PFSK-1 (cell line): ENCODE measurements around the gene TTI1.

Source experiments
- FOXP2 ChIP-seq: optimal IDR thresholded peaks from 2 replicates; pipeline ENCODE3; 2011; ENCODE audit warnings: borderline replicate concordance, control low read depth, inconsistent platforms; ENCODE audit not compliant: insufficient read depth; ENCODE audit errors: extremely low read length, extremely low read depth
- POLR2AphosphoS5 ChIP-seq: IDR thresholded peaks from 2 replicates; pipeline ENCODE4 v1.6.1; 2012; ENCODE audit warnings: low read depth, mild to moderate bottlenecking, control low read depth, low read length, moderate library complexity
- SIN3A ChIP-seq: IDR thresholded peaks from 2 replicates; pipeline ENCODE4 v1.6.1; 2012; ENCODE audit warnings: mild to moderate bottlenecking, low read length, moderate library complexity, borderline replicate concordance; ENCODE audit not compliant: insufficient read depth
- TAF1 ChIP-seq: IDR thresholded peaks from 2 replicates; pipeline ENCODE4 v1.6.1; 2012; ENCODE audit warnings: low read length, control low read depth, borderline replicate concordance; ENCODE audit not compliant: insufficient read depth
- TF ChIP-seq, protein P1 (sequence below), 2 experiments: IDR thresholded peaks; 2 replicates each; pipeline versions ENCODE4 v1.6.1 to v1.8.0; 2011 to 2012; ENCODE audit warnings: low read depth in 2 of 2, low read length in 2 of 2, control low read depth in 1 of 2, inconsistent platforms in 1 of 2, mild to moderate bottlenecking in 1 of 2, moderate library complexity in 1 of 2; ENCODE audit not compliant: insufficient read depth in 1 of 2

The TTI1 gene

GRCh38 chr20:38005903-38006302, 27.4 kb downstream of the TTI1 start:
- TF ChIP-seq TAF1 (no peak), FOXP2 (no peak), POLR2AphosphoS5 (no peak), SIN3A (no peak)
- TF ChIP-seq, protein P1, sequence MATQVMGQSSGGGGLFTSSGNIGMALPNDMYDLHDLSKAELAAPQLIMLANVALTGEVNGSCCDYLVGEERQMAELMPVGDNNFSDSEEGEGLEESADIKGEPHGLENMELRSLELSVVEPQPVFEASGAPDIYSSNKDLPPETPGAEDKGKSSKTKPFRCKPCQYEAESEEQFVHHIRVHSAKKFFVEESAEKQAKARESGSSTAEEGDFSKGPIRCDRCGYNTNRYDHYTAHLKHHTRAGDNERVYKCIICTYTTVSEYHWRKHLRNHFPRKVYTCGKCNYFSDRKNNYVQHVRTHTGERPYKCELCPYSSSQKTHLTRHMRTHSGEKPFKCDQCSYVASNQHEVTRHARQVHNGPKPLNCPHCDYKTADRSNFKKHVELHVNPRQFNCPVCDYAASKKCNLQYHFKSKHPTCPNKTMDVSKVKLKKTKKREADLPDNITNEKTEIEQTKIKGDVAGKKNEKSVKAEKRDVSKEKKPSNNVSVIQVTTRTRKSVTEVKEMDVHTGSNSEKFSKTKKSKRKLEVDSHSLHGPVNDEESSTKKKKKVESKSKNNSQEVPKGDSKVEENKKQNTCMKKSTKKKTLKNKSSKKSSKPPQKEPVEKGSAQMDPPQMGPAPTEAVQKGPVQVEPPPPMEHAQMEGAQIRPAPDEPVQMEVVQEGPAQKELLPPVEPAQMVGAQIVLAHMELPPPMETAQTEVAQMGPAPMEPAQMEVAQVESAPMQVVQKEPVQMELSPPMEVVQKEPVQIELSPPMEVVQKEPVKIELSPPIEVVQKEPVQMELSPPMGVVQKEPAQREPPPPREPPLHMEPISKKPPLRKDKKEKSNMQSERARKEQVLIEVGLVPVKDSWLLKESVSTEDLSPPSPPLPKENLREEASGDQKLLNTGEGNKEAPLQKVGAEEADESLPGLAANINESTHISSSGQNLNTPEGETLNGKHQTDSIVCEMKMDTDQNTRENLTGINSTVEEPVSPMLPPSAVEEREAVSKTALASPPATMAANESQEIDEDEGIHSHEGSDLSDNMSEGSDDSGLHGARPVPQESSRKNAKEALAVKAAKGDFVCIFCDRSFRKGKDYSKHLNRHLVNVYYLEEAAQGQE (IDR thresholded peaks at IDR 0.05; ENCODE audit: insufficient read depth in 1 of 2, low read depth in 2 of 2, low read length in 2 of 2): no peak

DNA sequence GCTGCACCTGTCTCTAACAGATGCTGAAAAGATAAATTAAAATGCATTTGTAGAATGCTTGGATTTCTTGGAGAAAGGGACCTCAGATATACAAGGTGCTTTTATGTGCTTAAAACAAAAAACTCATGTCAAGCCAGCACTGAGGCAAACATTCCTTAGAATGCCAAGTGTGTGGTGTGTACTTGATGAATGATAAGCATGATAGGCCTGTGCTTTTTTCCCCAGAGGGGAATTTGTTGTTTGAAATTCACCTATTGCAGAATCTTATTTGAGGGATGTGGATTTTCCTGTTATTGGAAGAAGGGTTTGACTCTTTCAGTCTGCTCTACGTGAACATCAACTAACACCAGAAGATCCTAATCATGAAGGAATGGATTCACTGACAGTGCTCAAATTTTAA, 28.8 kb downstream of the TTI1 start:
- TF ChIP-seq SIN3A (no peak), TAF1 (no peak), FOXP2 (no peak), POLR2AphosphoS5 (no peak)
- TF ChIP-seq, protein P1 (IDR thresholded peaks at IDR 0.05; ENCODE audit: insufficient read depth in 1 of 2, low read depth in 2 of 2, low read length in 2 of 2): no peak

DNA sequence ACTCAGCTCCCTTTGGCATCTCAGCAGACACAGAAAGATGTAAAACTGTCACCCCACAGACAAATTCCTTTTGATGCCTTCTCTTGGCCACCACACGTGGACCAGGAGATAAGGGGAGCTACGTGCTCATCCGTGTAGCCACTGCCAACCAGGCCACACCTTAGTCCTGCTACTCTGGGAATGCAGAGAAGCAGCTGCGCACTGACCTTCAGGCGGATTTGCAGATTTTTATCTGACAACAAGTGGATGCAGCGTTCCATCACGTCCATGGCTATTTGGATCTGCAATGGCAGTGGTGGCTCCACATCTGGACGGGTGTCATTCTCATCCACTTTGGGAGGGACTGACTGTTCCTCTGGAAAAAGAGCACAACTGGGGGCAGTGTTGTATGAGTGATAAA, 30.8 kb downstream of the TTI1 start:
- TF ChIP-seq SIN3A (no peak), POLR2AphosphoS5 (no peak), FOXP2 (no peak), TAF1 (no peak)
- TF ChIP-seq, protein P1 (IDR thresholded peaks at IDR 0.05; ENCODE audit: insufficient read depth in 1 of 2, low read depth in 2 of 2, low read length in 2 of 2): no peak

- TF ChIP-seq FOXP2 (no peak), TAF1 (no peak), POLR2AphosphoS5 (no peak), SIN3A (no peak)
- TF ChIP-seq, protein P1 (IDR thresholded peaks at IDR 0.05; ENCODE audit: insufficient read depth in 1 of 2, low read depth in 2 of 2, low read length in 2 of 2): no peak
Observed at GRCh38 chr20:38001981-38002380, 31.3 kb downstream of the TTI1 start.

DNA sequence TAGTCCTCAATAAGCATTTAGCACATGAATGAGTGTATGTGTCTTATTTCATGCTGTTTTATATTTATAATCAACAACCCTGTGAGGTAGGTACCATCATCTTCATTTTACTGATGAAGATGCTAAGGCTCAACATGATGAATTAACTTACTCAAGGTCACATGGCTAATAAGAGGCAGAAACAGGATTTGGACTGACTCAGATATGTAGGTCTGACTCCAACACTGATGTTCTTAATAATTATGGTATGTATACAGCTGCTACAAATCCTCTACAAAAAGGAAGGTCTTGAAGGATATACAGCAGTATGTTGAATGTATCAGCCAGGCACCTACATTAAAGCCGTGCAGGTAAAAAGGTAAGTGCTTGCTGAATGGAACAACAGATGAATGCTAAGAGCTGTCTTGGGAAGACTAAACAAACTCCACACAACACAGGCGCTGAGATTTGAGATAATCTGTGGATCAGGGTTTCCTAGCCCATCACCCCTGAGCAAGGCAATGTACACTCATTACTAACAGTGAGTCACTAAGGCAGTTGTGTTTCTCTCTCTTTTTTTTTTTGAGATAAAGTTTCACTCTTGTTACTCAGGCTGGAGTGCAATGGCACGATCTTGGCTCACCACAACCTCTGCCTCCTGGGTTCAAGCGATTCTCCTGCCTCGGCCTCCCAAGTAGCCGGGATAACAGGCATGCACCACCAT, 31.9 kb downstream of the TTI1 start:
- no peak for TF ChIP-seq FOXP2
- no peak for TF ChIP-seq SIN3A
- no peak for TF ChIP-seq POLR2AphosphoS5
- TF ChIP-seq, protein P1 (IDR thresholded peaks at IDR 0.05; ENCODE audit: insufficient read depth in 1 of 2, low read depth in 2 of 2, low read length in 2 of 2): no peak
